ENCODE measurements around the gene SLC46A3.

DNA sequence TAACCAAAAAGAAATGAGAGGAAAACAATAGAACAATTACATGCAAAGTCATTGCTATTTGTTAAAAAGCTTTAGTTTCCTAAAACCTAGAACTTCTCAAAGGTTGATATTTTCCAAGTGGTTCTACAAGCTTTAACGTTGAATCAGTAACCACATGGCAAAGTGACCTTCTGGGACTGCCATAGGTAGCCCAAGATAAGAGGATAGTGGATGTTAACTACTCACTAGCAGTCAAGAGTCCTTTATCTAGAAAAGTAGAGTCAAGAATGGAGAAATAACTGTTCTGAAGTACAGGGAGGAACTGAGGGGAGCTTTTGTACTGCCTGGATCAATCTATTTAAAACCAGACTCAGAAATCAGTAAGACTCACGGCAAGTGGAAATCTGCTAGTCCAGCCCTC, 9.9 kb upstream of the SLC46A3 start:
- no peak for TF ChIP-seq ZNF670 (tag by site-specific recombination; IDR thresholded peaks at IDR 0.05; ENCODE audit: low read depth)
- no peak for TF ChIP-seq ZBTB7A (tag by site-specific recombination; IDR thresholded peaks at IDR 0.05; ENCODE audit: low read depth)
- TF ChIP-seq ZFP37 (tag by site-specific recombination; IDR thresholded peaks at IDR 0.05) = no peak
- TF ChIP-seq, protein P1, sequence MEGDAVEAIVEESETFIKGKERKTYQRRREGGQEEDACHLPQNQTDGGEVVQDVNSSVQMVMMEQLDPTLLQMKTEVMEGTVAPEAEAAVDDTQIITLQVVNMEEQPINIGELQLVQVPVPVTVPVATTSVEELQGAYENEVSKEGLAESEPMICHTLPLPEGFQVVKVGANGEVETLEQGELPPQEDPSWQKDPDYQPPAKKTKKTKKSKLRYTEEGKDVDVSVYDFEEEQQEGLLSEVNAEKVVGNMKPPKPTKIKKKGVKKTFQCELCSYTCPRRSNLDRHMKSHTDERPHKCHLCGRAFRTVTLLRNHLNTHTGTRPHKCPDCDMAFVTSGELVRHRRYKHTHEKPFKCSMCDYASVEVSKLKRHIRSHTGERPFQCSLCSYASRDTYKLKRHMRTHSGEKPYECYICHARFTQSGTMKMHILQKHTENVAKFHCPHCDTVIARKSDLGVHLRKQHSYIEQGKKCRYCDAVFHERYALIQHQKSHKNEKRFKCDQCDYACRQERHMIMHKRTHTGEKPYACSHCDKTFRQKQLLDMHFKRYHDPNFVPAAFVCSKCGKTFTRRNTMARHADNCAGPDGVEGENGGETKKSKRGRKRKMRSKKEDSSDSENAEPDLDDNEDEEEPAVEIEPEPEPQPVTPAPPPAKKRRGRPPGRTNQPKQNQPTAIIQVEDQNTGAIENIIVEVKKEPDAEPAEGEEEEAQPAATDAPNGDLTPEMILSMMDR (tag by site-specific recombination; IDR thresholded peaks at IDR 0.05) = no peak
- TF ChIP-seq ZNF175 (tag by site-specific recombination; IDR thresholded peaks at IDR 0.05) = no peak
- TF ChIP-seq ZNF423 (tag by site-specific recombination; IDR thresholded peaks at IDR 0.05) = no peak
- TF ChIP-seq ZNF274 (IDR thresholded peaks at IDR 0.05; ENCODE audit: low read length) = no peak
- TF ChIP-seq ZNF274 (tag by site-specific recombination; IDR thresholded peaks at IDR 0.05; ENCODE audit: borderline replicate concordance) = no peak
